ENCODE results near the gene MTCP1.

Gene MTCP1

DNA sequence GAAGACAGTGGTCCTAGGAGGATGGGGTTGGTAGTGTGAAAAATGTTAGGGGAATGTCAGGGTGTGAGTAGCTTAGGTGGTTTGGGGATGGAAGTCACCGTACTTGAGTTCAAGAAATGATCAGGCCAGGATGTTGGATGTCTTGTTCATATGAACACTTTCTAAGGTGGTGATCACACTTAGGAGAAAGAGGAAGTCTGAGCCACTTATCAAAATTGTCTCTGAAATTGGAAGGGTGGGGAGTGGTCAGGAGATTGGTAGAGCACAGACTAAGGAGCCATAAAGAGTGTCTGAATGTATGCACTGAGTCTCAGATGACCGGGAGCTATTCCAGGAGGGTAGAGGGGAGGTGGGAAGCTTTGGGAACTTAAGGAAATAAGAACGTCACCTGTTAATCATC is 17.3 kb downstream of the MTCP1 start:
- no peak for DNase-seq (ENCODE audit: low read depth in 2 of 2)

GRCh38 chrX:155052738-155053498 is 18.0 kb downstream of the MTCP1 start:
- no peak for DNase-seq (ENCODE audit: low read depth in 2 of 2)

DNA sequence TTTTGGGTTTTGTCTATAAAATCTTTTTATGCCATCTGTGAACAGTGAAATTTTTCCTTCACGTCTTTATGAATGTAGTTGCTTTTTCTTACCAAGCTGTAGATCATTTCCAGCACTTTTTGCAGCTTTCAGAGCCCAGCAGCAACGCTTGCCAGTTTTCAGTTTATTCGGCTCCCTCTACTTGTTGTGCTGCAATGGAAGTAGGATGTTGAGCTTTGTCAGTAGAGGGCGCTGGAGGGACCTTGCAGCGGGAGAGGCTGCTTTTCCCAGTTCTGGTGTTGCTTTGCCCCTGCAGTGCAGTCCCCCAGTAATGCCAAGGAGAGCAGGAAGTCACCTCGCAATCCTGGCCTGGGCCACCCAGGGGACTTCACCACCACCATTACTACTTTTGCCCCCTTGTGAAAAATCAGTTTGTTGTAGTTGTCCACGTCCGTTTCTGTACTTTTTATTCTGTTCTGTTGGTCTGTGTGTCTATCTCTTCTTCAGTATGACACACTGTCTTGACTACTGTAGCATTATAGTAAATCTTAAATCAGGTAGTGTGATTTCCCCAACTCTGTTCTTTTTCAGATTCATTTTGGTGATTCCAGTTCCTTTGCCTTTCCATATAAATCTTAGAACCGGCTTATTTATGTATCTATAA is 21.8 kb downstream of the MTCP1 start:
- DNase-seq (ENCODE audit: low read depth in 2 of 2) = no peak

GRCh38 chrX:155046811-155047528 is 24.0 kb downstream of the MTCP1 start:
- DNase-seq (ENCODE audit: low read depth in 2 of 2) = no peak

- no peak for DNase-seq (ENCODE audit: low read depth in 2 of 2)
Measured at GRCh38 chrX:155046129-155046810, 24.7 kb downstream of the MTCP1 start.

DNA sequence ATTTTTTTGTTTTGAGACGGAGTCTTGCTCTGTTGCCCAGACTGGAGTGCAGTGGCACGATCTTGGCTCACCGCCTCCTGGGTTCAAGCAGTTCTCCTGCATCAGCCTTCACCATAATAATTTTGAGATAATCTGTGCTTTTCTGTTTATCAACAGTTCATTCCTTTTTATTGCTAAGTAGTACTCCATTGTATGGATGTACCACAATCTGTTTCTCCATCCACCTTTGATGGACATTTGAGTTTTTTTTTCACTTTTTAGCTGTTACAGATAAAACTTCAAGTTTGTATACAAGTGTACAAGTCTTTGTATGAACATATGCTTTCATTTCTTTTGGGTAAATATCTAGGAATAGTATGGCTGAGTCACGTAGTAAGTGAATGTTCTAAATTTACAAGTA is 35.2 kb downstream of the MTCP1 start:
- DNase-seq (ENCODE audit: low read depth in 2 of 2) = no peak

DNA sequence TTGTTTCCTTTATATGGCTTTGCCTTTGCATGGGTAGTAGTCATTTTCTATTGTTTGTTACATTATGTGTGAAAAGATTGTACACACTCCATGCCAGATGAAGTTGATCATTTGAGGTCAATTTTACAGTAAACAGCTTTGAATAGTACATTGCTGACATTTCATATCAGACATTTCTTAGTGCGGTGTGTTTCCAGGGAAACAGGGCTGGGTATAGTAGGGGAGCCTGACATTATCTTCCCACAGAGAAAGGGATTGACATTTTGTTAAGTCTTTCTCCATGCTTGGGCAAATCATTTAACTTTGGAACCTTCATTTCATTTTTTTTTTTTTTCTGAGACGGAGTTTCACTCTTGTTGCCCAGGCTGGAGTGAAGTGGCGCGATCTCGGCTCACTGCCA is 39.3 kb downstream of the MTCP1 start:
- no peak for DNase-seq (ENCODE audit: low read depth in 2 of 2)

DNA sequence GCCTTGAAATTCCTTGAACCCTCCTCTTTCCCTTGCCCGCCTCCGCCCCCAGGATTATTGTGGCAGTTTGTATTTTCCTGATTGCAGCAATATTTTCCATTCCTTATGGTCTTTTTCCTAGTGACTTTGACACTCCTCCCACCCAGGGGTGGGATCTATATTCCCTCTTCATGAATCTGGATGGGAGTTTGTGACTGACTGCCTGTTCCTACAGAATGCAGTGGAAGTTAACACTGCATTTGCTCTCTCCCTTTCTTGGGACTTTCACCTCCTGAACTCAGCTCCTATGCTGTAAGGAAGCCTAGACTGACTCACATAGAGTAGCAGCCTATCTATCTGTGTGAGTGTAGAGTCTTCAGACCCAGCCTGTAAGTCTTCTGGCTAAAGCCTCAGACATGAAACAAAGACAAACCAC is 42.1 kb downstream of the MTCP1 start:
- DNase-seq (ENCODE audit: low read depth in 2 of 2) = no peak

DNA sequence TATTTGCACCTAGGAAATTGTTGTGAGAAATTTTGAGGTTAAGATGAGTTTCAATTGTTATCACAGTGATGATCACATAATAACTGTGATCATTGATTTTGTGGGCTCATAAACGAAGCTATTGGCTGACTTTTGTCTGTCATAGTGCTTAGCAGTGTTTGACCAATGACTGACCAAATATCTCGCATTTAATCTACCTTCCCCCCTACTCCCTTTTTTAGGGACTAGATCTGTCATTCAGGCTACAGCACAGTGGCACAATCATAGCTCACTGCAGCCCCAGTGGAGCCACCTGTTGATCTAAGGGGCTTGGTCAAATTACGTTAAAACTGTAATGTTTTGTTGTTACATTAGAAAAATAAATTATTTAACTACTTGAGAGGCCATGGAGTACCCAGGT is 42.8 kb downstream of the MTCP1 start:
- DNase-seq (ENCODE audit: low read depth in 2 of 2) = no peak

DNA sequence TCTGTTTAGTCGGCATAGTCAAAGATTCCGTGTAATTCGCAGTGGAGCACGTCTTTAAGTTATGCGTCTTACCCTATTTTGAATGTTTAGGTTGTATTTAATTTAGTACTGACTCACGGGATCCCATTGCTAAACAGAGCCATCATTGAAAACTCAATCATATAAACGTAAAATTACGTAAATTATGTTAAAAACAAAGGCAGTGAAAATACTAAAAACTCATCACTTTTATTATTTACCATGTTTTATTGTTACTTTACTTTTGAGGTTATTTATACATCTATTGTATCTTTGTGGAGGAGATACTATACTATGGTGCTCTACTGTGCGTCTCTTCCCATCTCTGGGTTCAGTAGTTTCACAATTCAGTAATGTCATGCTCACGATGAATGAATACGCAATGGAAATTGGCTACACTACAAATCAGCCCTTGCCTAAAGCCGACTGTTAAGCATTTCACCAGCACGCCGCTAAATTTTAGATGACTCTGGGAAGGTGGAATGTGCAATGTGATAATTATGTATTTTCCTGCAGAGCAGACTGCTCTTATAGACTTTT is 43.3 kb downstream of the MTCP1 start:
- no peak for DNase-seq (ENCODE audit: low read depth in 2 of 2)

DNA sequence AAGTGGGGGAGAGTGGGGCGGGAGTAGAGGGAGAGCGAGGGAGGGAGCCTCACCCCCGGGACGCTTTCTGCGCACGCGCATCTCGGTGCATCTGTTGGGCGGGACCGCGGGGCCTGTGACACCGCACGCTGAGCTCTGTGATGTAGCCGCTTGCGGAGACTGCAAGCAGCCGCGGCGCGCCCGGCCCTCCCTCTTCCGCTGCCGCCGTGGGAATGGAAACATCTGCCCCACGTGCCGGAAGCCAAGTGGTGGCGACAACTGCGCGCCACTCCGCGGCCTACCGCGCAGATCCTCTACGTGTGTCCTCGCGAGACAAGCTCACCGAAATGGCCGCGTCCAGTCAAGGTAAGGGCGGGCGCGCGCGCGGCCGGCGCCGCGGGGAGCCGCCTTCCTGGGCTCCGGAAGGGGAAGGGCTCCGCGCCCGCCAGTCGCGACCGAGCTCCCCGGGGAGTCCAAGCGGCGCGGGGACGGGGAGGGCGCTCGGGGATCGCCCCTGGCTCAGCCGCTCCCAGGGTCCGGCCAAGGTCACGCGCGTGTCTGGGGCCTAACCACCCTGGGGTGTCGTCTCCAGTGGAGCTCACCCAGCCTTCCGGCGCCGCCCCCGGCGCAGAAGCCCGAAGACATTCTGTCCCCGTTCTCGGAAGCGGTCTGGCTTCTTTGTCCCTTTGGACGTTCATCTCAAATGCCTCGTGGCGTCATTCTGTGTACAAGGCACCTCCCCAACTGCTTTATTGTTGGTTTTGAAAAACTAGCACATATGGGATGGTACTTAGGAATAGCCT is 44.0 kb downstream of the MTCP1 start, which contains the start of gene FUNDC2:
TSS of gene FUNDC2 (plus strand) at position 118 of the 782 bp plus-strand sequence. CDS start at position 213, 95 bp downstream.
- DNase-seq (ENCODE audit: low read depth in 2 of 2) = peak; percentile 85 to 90

DNA sequence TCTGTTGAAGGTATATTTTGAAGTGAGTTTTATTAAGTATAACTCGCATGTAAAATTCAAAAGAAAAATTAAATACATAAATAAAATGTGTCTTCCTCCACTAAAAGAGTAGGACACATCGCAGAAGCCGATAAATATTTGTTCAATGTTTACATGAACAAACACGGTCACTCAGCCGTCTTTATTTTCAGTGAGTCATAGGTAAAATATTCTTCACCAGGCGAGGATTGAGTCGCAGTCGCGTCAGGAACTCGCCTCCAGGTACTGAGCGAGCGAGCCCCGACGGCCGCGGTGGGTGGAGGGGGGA is 44.6 kb downstream of the MTCP1 start:
- DNase-seq (ENCODE audit: low read depth in 2 of 2) = no peak

- DNase-seq (ENCODE audit: low read depth in 2 of 2) = no peak
Measured at GRCh38 chrX:155023907-155024833, 46.8 kb downstream of the MTCP1 start.

DNA sequence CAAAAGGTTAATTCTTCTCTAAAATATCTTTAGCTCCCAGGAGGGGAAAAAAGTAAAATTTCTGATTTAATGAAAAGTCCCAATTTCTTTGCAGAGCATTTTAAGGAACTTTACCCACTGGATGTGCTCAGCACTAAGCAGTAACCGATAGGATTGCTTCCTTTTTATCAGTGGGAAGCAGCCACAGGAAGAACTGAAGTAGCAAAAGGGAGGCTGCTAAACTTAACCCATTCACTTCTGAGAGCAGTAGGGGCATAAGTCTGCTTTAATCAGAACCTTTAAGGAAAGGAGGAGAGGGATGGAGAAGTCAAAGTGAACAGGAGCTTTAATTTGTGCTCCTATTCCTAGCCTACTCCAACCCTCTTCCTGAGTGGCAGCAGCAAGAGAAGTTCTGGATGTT is 48.4 kb downstream of the MTCP1 start, which contains the start of gene F8:
TSS of gene F8 (minus strand) at position 139 of the 400 bp plus-strand sequence. CDS start 171 bp downstream, outside the sequence.
- no peak for DNase-seq (ENCODE audit: low read depth in 2 of 2)

DNA sequence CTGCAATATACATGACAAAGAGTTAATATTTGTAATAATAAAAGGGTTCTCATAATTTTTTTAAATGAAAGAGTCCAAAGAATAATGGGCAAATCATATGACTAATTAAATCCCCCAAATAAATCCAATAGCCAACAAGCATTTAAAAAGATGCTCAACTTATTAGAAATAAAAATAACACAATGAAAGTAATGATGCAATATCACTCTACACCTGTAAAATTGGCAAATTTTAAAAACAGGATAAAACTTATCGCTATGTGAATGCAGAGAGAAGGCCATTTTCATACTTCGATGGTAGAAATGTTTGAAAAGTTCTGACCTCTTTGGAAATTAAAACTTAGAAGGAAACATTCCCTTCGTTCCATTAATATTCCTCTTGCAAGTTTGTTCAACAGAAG is 50.3 kb downstream of the MTCP1 start:
- no peak for DNase-seq (ENCODE audit: low read depth in 2 of 2)

All from stimulated activated CD8-positive, alpha-beta memory T cell treated with anti-CD3 and anti-CD28 coated beads, Interleukin-15, amount 100 ng/mL, for 48 hours (primary cell).